OCI-LY1 (cell line): ENCODE results near the gene ARID3B.

ENCODE experiments used
- H2AFZ ChIP-seq: fragments of 200-600 bp; sonication (generic), shearing (Covaris generic); 2 replicates; pipeline ENCODE4 v1.6.0; 2014; ENCODE audit warnings: antibody characterized with exemption, mild to moderate bottlenecking, low read length
- H3F3A ChIP-seq: fragments of 200-600 bp; sonication (generic), shearing (Covaris generic); 2 replicates; pipeline ENCODE4 v1.6.0; 2014; ENCODE audit warnings: mild to moderate bottlenecking, antibody characterized with exemption, low read length, moderate library complexity; ENCODE audit not compliant: insufficient read depth
- H3K27ac ChIP-seq: fragments of 200-600 bp; sonication (generic); 2 replicates; pipeline ENCODE4 v1.5.1; 2014; ENCODE audit warnings: low read length, mixed run types, mild to moderate bottlenecking, low read depth; ENCODE audit not compliant: poor library complexity, severe bottlenecking
- H3K27me3 ChIP-seq: fragments of 200-600 bp; sonication (generic); 2 replicates; pipeline ENCODE4 v1.6.0; 2014; ENCODE audit warnings: antibody characterized with exemption, mild to moderate bottlenecking, low read length, moderate library complexity; ENCODE audit not compliant: insufficient read depth
- H3K36me3 ChIP-seq: fragments of 200-600 bp; sonication (generic); 2 replicates; pipeline ENCODE4 v1.6.1; 2014; ENCODE audit warnings: mild to moderate bottlenecking, antibody characterized with exemption, low read length, moderate library complexity, mixed read lengths; ENCODE audit not compliant: insufficient read depth
- H3K4me1 ChIP-seq: fragments of 200-600 bp; sonication (generic); 2 replicates; pipeline ENCODE4 v1.5.1; 2014; ENCODE audit warnings: mild to moderate bottlenecking, low read length, moderate library complexity; ENCODE audit not compliant: insufficient read depth, severe bottlenecking
- H3K4me2 ChIP-seq: fragments of 200-600 bp; sonication (generic), shearing (Covaris generic); 2 replicates; pipeline ENCODE4 v1.6.1; 2014; ENCODE audit warnings: low read length
- H3K4me3 ChIP-seq: fragments of 200-600 bp; sonication (generic); 2 replicates; pipeline ENCODE4 v1.5.1; 2014; ENCODE audit warnings: low read length, low read depth, mild to moderate bottlenecking, mixed read lengths; ENCODE audit not compliant: poor library complexity, severe bottlenecking
- H3K79me2 ChIP-seq: fragments of 200-600 bp; shearing (Covaris generic); 2 replicates; pipeline ENCODE4 v1.6.1; 2016; ENCODE audit warnings: mixed run types, low read length, mixed read lengths; ENCODE audit not compliant: insufficient read depth
- H3K9ac ChIP-seq: fragments of 200-600 bp; sonication (generic), shearing (Covaris generic); 2 replicates; pipeline ENCODE4 v1.6.1; 2014; ENCODE audit warnings: mild to moderate bottlenecking, low read length, mixed read lengths
- H3K9me2 ChIP-seq: fragments of 200-600 bp; sonication (generic), shearing (Covaris generic); 2 replicates; pipeline ENCODE4 v1.6.1; 2014; ENCODE audit warnings: low read depth, mild to moderate bottlenecking, low read length, mixed read lengths
- H3K9me3 ChIP-seq: fragments of 200-600 bp; shearing (Covaris generic); 2 replicates; pipeline ENCODE4 v1.6.1; 2014; ENCODE audit warnings: low read length, mixed read lengths
- H4K20me1 ChIP-seq: fragments of 200-600 bp; sonication (generic), shearing (Covaris generic); 2 replicates; pipeline ENCODE4 v1.6.0; 2016; ENCODE audit warnings: mild to moderate bottlenecking, low read length; ENCODE audit not compliant: insufficient read depth
- EZH2 ChIP-seq: fragments of 200-600 bp; sonication (generic), shearing (Covaris generic); IDR thresholded peaks from 2 replicates; pipeline ENCODE4 v1.8.0; 2017; ENCODE audit warnings: borderline replicate concordance, mixed run types, mild to moderate bottlenecking, antibody characterized with exemption, low read length, moderate library complexity, mixed read lengths
- TF ChIP-seq, protein P1 (sequence below): fragments of 200-600 bp; sonication (generic), shearing (Covaris generic); IDR thresholded peaks from 2 replicates; pipeline ENCODE4 v1.5.1; 2017; ENCODE audit warnings: mild to moderate bottlenecking, antibody characterized with exemption, low read length, moderate library complexity, mixed read lengths

Gene ARID3B

DNA sequence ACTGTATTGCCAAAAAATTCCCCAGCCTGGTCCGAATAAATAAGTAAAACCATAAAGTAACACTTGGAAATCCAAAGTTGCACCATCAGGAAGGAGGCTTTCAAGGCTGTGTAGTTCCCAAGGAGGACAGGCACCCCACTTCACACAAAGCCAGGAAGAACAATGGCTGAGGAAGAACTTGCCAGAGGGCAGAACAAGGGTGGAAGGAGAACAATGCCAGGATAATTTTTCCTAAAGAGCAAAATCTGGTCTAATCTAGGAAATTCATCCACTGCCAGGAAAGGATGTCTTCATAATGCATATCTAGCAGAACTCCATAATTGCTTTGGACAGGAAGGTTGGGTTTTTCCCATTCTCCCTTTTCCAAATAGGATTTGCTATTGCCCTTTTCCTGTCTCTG, 15.7 kb upstream of the ARID3B start:
- no peaks in the 10 kb centered on the region for H4K20me1 ChIP-seq
- H3K4me3 ChIP-seq: no peak overlapping the region
- H3K27me3 ChIP-seq: no peaks in the 10 kb centered on the region
- H3K9me3 ChIP-seq: no peaks in the 10 kb centered on the region
- H3K4me2 ChIP-seq: no peak overlapping the region
- no peak overlapping the region for H2AFZ ChIP-seq
- TF ChIP-seq EZH2: no peak
- TF ChIP-seq, protein P1, sequence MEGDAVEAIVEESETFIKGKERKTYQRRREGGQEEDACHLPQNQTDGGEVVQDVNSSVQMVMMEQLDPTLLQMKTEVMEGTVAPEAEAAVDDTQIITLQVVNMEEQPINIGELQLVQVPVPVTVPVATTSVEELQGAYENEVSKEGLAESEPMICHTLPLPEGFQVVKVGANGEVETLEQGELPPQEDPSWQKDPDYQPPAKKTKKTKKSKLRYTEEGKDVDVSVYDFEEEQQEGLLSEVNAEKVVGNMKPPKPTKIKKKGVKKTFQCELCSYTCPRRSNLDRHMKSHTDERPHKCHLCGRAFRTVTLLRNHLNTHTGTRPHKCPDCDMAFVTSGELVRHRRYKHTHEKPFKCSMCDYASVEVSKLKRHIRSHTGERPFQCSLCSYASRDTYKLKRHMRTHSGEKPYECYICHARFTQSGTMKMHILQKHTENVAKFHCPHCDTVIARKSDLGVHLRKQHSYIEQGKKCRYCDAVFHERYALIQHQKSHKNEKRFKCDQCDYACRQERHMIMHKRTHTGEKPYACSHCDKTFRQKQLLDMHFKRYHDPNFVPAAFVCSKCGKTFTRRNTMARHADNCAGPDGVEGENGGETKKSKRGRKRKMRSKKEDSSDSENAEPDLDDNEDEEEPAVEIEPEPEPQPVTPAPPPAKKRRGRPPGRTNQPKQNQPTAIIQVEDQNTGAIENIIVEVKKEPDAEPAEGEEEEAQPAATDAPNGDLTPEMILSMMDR: no peak
- H3K79me2 ChIP-seq: no peaks in the 10 kb centered on the region
- no peak overlapping the region for H3K27ac ChIP-seq
- H3K4me1 ChIP-seq: no peaks in the 10 kb centered on the region
- H3K36me3 ChIP-seq: no peaks in the 10 kb centered on the region
- H3K9ac ChIP-seq: no peak overlapping the region
- H3F3A ChIP-seq: no peaks in the 10 kb centered on the region
- H3K9me2 ChIP-seq: no peaks in the 10 kb centered on the region

DNA sequence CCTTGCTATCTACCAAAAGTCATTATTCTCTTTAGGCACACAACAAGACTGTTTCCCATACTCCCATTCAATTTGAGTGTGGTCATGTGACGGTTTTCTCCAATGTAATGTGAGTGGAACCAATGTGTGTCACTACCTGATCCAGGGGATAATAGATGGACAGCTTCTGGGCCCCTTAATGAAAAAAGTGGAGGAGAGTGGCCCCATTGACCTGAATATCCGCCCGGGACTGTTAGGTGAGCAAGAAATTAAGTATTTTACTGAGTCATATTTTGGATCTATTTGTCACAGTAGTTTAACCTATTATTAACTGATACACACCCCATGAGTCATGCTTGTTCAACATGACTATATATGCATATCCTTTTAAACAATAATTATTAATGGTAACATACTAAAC, 15.1 kb upstream of the ARID3B start:
- Histone ChIP-seq H3K27ac (no peak overlapping the region), H3K9me3 (no peaks in the 10 kb centered on the region), H3K4me2 (no peak overlapping the region), H3K4me1 (no peaks in the 10 kb centered on the region), H3K36me3 (no peaks in the 10 kb centered on the region), H3K9me2 (no peaks in the 10 kb centered on the region), H3K4me3 (no peak overlapping the region), H4K20me1 (no peaks in the 10 kb centered on the region), H3F3A (no peaks in the 10 kb centered on the region), H3K79me2 (no peaks in the 10 kb centered on the region), H2AFZ (no peak overlapping the region), H3K9ac (no peak overlapping the region), H3K27me3 (no peaks in the 10 kb centered on the region; the same call in 1 of the 2 replicates)
- TF ChIP-seq, protein P1: no peak
- TF ChIP-seq EZH2: no peak

DNA sequence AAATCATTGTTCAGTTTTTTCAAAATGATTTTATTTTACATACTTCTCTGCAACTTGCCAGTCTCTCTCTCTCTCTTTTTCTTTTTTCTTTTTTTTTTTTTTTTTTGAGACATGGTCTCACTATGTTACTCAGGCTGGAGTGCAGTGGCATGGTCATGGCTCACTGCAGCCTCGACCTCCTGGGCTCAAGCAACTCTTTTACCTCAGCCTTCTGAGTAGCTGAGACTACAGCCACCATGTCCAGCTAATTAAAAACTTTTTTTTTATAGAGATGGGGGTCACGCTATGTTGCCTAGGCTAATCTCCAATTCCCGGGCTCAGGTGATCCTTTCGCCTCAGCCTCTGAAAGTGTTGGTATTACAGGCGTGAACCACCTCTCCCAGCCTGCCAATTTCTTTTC, 12.1 kb upstream of the ARID3B start:
- TF ChIP-seq EZH2: no peak
- TF ChIP-seq, protein P1: no peak
- no peaks in the 10 kb centered on the region for H3F3A ChIP-seq
- no peaks in the 10 kb centered on the region for H3K9me3 ChIP-seq
- no peak overlapping the region for H3K4me2 ChIP-seq
- H3K36me3 ChIP-seq: no peaks in the 10 kb centered on the region
- H3K27me3 ChIP-seq: no peaks in the 10 kb centered on the region; the same call in 1 of the 2 replicates
- H3K9ac ChIP-seq: no peak overlapping the region
- no peaks in the 10 kb centered on the region for H4K20me1 ChIP-seq
- H3K79me2 ChIP-seq: no peaks in the 10 kb centered on the region
- H3K27ac ChIP-seq: no peak overlapping the region
- no peaks in the 10 kb centered on the region for H3K4me1 ChIP-seq
- H2AFZ ChIP-seq: no peak overlapping the region
- no peak overlapping the region for H3K4me3 ChIP-seq
- H3K9me2 ChIP-seq: no peaks in the 10 kb centered on the region
